IPS-20b (cell line): ENCODE measurements around the gene HLA-G.
"Not testable (repeated sequence)": the region's sequence is repeated elsewhere in the genome, so short reads cannot be mapped to it uniquely, and the experiment has no call there.

ENCODE experiments used
- H3K27ac ChIP-seq: one replicate; pipeline ENCODE4 v1.5.1; 2013; ENCODE audit warnings: low read length
- H3K27me3 ChIP-seq: 2 replicates; pipeline ENCODE4 v1.6.1; 2013; ENCODE audit warnings: mild to moderate bottlenecking, low read length, inconsistent platforms; ENCODE audit not compliant: insufficient read depth
- H3K36me3 ChIP-seq: 2 replicates; pipeline ENCODE4 v1.6.1; 2013; ENCODE audit warnings: low read depth, mild to moderate bottlenecking, inconsistent platforms, low read length, moderate library complexity; ENCODE audit not compliant: insufficient read depth
- H3K4me1 ChIP-seq: 2 replicates; pipeline ENCODE4 v1.6.1; 2013; ENCODE audit warnings: mild to moderate bottlenecking, control low read depth, inconsistent platforms, low read length, moderate library complexity; ENCODE audit not compliant: insufficient read depth
- H3K4me3 ChIP-seq: 2 replicates; pipeline ENCODE4 v1.5.1; 2013; ENCODE audit warnings: mild to moderate bottlenecking, low read length, inconsistent platforms
- H3K9ac ChIP-seq: 2 replicates; pipeline ENCODE4 v1.6.1; 2013; ENCODE audit warnings: low read depth, mild to moderate bottlenecking, inconsistent platforms, low read length, moderate library complexity
- H3K9me3 ChIP-seq: 2 replicates; pipeline ENCODE4 v1.6.1; 2013; ENCODE audit warnings: mild to moderate bottlenecking, low read depth, low read length, inconsistent platforms; ENCODE audit not compliant: insufficient read depth

The HLA-G gene

GRCh38 chr6:29875734-29876133 is 48.1 kb downstream of the HLA-G start:
- H3K9ac ChIP-seq, H3K27ac ChIP-seq, H3K36me3 ChIP-seq, H3K4me1 ChIP-seq, H3K4me3 ChIP-seq, H3K27me3 ChIP-seq, H3K9me3 ChIP-seq: not testable (repeated sequence)
